Urothelium cell line (cell line): Measurements from ENCODE around the gene CCL25.
"Not testable (repeated sequence)": the region's sequence is repeated elsewhere in the genome, so short reads cannot be mapped to it uniquely, and the experiment has no call there.

Source experiments
- DNase-seq: peaks from one replicate; pipeline ENCODE4 v3.0.0; 2011; ENCODE audit warnings: low spot score, mixed read lengths
- FAIRE-seq: peaks from 2 replicates; lab custom pipeline; 2011; peaks lifted over from hg19 to GRCh38; lab: Jason Lieb, UNC

CCL25 gene

DNA sequence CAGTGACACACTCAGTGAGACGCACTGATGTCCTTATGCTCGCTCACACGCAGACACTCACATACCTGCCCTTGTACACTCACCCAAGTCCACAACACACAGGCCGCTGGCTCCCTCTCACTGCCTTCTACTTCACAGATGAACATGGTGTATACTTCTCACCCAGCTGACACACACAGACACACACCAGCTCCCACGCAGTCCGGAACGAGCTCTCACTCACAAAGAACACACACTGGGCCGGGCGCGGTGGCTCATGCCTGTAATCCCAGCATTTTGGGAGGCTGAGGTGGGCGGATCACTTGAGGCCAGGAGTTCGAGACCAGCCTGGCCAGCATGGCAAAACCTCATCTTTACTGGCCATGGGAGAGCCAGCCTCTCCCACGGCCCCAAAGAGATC is 31.6 kb downstream of the CCL25 start:
- no peak for DNase-seq
- FAIRE-seq = no peak

DNA sequence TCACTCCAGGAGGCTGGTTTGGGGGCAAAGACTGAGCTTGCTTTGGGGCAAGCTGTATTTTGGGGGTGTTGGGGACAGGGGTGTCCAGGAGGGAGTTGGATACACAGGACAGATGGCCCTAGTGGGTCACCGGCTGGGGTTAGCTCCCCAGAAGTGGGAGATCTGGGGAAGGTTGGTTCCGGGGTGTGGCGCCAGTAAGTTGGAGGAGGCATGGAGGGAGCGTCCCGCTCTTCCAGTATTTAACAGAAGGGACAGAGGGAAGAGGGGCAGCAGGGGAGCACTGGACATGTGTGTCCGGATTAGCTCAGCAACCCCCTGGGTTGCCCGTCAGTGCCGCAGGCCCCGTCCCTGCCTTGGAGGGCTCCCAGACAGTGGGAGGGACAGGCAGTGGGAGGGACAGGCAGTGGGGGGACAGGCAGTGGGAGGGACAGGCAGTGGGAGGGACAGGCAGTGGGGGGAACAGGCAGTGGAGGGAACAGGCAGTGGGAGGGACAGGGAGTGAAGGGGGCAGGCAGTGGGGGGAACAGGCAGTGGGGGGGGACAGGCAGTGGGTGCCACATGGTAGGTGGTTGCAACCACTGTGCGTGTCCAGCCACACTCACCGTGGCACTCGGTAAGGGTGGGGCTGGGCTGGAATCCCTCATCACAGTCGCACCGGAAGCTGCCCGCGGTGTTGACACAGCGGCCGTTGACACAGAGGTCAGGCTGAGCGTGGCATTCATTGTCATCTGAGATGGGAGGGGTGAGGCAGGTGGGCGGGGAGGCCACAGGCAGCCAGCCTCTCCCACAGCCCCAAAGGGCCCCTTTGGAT is 33.2 kb downstream of the CCL25 start:
- DNase-seq = peak; percentile 26
- FAIRE-seq = no peak

- no peak for FAIRE-seq
- no peak for DNase-seq
These were observed 34.3 kb downstream of the CCL25 start for GRCh38 chr19:8086849-8087248.

GRCh38 chr19:8087876-8088275 is 35.3 kb downstream of the CCL25 start:
- no peak for DNase-seq
- FAIRE-seq = no peak

DNA sequence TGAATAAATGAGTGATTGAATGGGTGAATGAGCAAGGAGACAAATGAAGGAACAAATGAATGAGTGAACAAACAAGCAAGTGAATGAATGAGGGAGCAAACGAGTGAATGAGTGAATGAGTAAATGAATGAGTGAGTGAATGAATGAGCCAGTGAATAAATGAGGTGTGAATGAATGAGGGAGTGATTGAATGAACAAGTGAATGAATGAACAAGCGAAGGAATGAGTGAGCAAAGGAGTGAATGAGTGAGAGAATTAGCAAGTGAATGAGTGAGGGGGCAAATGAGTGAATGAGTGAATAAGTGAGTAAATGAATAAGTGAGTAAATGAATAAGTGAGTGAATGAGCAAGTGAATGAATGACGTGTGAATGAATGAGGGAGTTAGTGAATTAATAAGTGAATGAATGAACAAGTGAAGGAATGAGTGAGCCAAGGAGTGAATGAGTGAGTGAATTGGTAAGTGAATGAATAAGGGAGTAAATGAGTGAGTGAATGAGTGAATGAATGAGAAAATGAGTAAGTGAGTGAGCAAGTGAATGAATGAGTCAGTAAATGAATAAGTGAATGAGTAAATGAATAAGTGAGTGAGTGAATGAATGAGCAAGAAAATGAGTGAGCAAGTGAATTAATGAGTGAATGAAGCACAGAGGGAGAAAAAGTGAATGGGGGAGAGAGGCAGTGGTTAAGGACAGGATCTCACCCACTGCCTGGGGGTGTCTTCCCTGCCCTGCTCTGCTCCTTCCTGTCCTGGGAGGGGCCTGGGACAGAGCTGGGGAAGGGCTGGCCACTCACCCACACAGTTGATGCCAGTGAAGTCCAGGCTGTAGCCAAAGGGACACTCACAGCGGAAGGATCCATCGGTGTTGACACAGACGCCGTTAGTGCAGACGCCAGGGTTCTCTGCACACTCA is 36.4 kb downstream of the CCL25 start:
- FAIRE-seq (no peak), DNase-seq (no peak)

- DNase-seq (no peak), FAIRE-seq (no peak)
These were observed 37.4 kb downstream of the CCL25 start for GRCh38 chr19:8089664-8090601.

GRCh38 chr19:8090950-8091349 is 38.4 kb downstream of the CCL25 start:
- no peak for FAIRE-seq
- no peak for DNase-seq

DNA sequence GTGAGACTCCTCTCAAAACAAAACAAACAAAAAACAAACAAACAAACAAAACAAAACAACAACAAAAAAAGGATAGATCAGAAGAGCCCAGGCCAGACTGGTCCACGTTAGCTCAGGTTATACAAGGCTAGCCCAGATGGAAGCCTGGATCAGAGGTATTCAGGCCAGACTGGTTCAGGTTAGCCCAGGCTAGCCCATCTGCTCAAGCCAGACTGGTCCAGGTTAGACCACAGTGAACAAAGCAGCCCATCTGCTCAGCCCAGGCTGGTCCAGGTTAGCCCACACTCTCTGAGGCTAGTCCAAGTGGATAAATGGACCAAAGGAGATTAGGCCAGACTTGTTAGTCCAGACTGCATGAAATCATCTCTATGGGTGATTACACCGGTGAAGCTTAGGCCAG is 41.2 kb downstream of the CCL25 start:
- no peak for DNase-seq

GRCh38 chr19:8094336-8094735 is 41.8 kb downstream of the CCL25 start:
- DNase-seq = no peak
- no peak for FAIRE-seq

More for the DNA sequence above, 41.2 kb downstream of the CCL25 start:
- FAIRE-seq = no peak

GRCh38 chr19:8095354-8095886 is 42.9 kb downstream of the CCL25 start:
- FAIRE-seq = no peak
- DNase-seq = no peak

GRCh38 chr19:8096071-8096470 is 43.5 kb downstream of the CCL25 start:
- DNase-seq (no peak), FAIRE-seq (no peak)

DNA sequence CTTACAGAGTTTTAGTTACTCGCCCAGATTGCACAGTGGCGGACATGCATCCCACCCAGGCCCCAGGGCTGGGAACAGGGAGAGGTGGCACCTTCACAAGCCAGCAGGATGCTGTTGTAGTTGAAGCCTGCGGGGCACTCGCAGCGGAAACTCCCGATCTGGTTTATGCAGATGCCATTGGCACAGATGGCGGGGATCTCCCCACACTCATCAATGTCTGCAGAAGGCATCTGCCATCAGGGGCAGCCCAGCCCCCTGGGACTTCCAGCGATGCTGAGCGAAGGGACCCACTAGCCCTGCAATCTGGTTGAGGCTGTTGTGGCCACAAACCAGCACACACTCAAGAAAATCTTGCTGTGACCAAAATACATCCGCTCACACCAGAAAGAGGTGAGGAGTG is 44.6 kb downstream of the CCL25 start:
- DNase-seq (no peak), FAIRE-seq (no peak)

- no peak for DNase-seq
- FAIRE-seq = no peak
These were observed 45.4 kb downstream of the CCL25 start for GRCh38 chr19:8097681-8098567.

DNA sequence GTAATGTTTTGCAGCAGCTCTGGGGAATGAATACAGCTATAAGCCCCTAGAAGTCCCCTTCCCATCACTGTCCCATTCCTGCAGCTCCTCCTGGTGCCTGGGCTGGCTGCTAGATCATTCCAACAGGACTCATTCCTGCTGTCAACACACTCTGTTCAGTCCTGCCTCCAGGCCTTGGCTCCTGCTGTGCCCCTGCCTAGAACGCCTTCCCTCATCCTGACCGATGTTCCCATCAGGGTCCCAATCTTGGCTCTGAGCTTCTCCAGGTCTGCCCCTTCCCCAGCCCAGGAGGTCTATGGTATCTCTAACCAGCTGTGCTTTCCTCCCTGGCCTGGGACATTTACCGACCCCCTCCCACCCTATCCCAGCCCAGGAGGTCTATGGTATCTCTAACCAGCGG is 48.8 kb downstream of the CCL25 start:
- no peak for FAIRE-seq
- no peak for DNase-seq

GRCh38 chr19:8101910-8102309 is 49.4 kb downstream of the CCL25 start:
- not testable (repeated sequence) for DNase-seq, FAIRE-seq

GRCh38 chr19:8105471-8105870 is 52.9 kb downstream of the CCL25 start:
- DNase-seq = no peak
- FAIRE-seq = no peak

DNA sequence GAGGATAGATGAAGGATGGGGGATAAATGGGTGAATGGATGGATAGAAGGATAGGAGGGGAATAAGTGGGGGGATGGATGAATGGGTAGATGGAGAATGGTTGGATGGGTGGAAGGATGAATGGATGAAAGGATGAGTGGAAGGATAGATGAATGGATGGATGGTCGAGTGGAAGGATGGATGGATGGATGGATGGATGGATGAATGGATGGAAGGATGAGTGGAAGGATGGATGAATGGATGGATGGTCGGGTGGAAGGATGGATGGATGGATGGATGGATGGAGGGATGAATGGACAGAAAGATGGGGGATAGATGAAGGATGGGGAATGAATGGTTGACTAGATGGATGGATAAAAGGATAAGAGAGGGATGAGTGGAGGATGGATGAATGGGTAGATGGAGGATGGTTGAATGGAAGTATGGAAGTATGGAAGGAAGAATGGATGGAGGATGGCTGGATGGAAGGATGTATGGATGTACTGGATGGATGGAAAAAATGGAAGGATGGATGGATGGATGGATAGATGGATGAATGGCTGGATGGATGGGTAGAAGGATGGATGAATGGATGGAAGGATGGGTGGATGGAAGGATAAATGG is 54.8 kb downstream of the CCL25 start:
- DNase-seq (no peak), FAIRE-seq (no peak)

- DNase-seq = no peak
- FAIRE-seq = no peak
These were observed 56.2 kb downstream of the CCL25 start for GRCh38 chr19:8108560-8109445.
